ENCODE results near the gene CMTM2.
A peak's percentile ranks its signal among the peaks of the same experiment; 100 is the strongest.
"Not testable (repeated sequence)": the region's sequence is repeated elsewhere in the genome, so short reads cannot be mapped to it uniquely, and the experiment has no call there.

The CMTM2 gene

GRCh38 chr16:66581246-66581952, 2.1 kb downstream of the CMTM2 start:
- no peak for DNase-seq

GRCh38 chr16:66585481-66586239, 6.4 kb downstream of the CMTM2 start:
- DNase-seq = peak in 2 of 51 donors; percentile 6 to 11

GRCh38 chr16:66587881-66588600, 8.8 kb downstream of the CMTM2 start:
- peak in 2 of 51 donors; percentile 4 to 8 for DNase-seq

GRCh38 chr16:66588981-66589713, 9.9 kb downstream of the CMTM2 start:
- peak in 14 of 51 donors; percentile 3 to 41 (median 23) for DNase-seq

GRCh38 chr16:66590322-66590721, 11.1 kb downstream of the CMTM2 start:
- DNase-seq = no peak

- no peak for DNase-seq
Observed at GRCh38 chr16:66591018-66591417, 11.8 kb downstream of the CMTM2 start.

GRCh38 chr16:66592241-66592640, 13.0 kb downstream of the CMTM2 start:
- DNase-seq = no peak

- DNase-seq = no peak
Observed at GRCh38 chr16:66592814-66593213, 13.6 kb downstream of the CMTM2 start.

GRCh38 chr16:66594739-66595138, 15.5 kb downstream of the CMTM2 start:
- no peak for DNase-seq

GRCh38 chr16:66596559-66596958, 17.3 kb downstream of the CMTM2 start:
- DNase-seq = not testable (repeated sequence)

GRCh38 chr16:66596986-66597848, 18.0 kb downstream of the CMTM2 start:
- no peak for DNase-seq

GRCh38 chr16:66598111-66598510, 18.8 kb downstream of the CMTM2 start:
- DNase-seq = no peak

- DNase-seq = no peak
Observed at GRCh38 chr16:66599726-66600125, 20.5 kb downstream of the CMTM2 start.

GRCh38 chr16:66600477-66600876, 21.2 kb downstream of the CMTM2 start:
- no peak for DNase-seq

- DNase-seq = no peak
Observed at GRCh38 chr16:66601471-66601870, 22.2 kb downstream of the CMTM2 start.

- DNase-seq = peak in 25 of 51 donors; percentile 21 to 60 (median 40)
Observed at GRCh38 chr16:66603537-66604375, 24.5 kb downstream of the CMTM2 start.

GRCh38 chr16:66604376-66605176, 25.3 kb downstream of the CMTM2 start, which contains the start of gene CMTM3:
Gene CMTM3, plus strand, starts transcription at chr16:66604704. Its CDS starts 102 bp downstream, at chr16:66604806.
- peak in 21 of 51 donors; percentile 11 to 63 (median 46) for DNase-seq
